ENCODE measurements around the gene ESPL1.
"Not testable (repeated sequence)": the region's sequence is repeated elsewhere in the genome, so short reads cannot be mapped to it uniquely, and the experiment has no call there.

Gene ESPL1

DNA sequence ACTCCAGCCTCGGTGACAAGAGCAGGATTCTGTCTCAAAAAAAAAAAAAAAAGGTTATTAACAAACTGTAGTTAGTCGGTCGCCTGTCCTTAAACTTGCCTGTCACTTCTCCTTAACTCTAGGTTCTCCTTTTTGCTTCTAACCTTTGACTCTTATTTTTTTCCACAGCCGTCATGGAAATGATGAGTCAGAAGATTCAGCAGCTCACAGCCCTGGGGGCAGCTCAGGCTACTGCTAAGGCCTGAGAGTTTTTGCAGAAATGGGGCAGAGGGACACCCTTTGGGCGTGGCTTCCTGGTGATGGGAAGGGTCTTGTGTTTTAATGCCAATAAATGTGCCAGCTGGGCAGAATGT is 31.0 kb downstream of the ESPL1 start:
- DNase-seq (ENCODE audit: low read depth), result peak; percentile 93

DNA sequence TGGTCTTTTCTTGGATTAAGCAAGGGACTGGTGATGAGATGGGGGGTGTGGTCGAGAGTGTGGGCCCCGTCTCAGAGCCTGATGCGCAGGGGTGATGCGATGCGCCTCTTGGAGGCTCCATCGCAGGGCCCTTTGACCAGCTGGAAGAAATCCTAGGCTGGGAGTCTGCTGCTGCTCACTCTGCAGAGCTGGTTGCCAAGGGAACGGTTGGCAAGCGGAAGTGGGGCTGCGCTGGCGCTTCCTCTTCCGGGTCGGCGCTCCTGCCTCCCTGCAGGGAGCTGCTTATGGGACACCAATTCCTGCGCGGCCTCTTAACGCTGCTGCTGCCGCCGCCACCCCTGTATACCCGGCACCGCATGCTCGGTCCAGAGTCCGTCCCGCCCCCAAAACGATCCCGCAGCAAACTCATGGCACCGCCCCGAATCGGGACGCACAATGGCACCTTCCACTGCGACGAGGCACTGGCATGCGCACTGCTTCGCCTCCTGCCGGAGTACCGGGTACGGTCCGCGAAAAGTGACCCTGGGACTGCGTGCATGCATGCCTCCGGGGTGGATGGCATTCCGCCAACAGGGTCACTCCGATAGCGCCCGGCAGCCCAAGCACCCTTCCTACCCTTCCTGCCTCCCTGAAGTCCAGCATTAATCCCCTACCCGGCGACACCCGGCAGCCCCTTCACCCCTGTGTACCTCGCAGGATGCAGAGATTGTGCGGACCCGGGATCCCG is 31.5 kb downstream of the ESPL1 start, which contains the start of gene MYG1:
MYG1 (plus strand) TSS at position 242 of the 727 bp plus-strand sequence; CDS start at position 285, 43 bp downstream.
- peak; percentile 90 for DNase-seq (ENCODE audit: low read depth)

DNA sequence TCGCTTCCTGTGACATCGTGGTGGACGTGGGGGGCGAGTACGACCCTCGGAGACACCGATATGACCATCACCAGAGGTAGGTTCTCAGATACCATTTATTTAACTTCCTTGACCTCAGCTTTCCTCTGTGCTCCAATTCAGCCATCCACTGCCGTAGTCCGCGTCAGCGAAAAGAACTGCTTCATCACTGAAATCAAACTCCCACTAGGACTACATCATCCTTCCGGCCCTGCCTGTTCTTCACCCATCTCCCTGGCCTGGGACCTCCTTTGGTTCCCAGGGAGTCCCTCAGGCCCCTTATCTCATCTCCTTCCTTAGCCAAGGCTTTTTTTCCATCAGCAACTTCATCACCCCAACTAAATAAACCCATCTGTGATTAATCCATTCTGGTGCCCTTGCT is 32.1 kb downstream of the ESPL1 start:
- DNase-seq (ENCODE audit: low read depth), result peak; percentile 72

GRCh38 chr12:53302903-53303302 is 34.8 kb downstream of the ESPL1 start:
- no peak for DNase-seq (ENCODE audit: low read depth)

- no peak for DNase-seq (ENCODE audit: low read depth)
These were observed 38.7 kb downstream of the ESPL1 start for GRCh38 chr12:53306826-53307225.

DNA sequence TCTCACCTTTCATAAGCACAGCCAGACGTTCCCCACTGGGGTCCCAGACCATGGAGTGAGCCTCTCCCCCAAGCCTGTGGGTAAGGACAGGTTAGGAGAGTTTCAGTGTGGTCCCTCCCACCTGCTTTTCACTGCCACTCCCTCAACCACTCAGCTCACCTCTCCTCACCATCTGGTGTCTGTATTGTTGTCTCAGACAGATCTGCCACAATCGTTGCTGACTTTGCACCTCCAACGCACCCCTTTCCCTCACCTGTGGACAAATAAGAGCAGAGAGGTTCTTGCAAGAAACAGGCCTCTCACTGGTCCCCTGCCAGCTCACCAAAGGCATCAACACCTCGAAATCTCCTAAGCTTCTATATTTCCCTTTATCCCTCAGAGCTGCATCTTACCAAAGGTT is 40.2 kb downstream of the ESPL1 start:
- no peak for DNase-seq (ENCODE audit: low read depth)

- no peak for DNase-seq (ENCODE audit: low read depth)
These were observed 45.9 kb downstream of the ESPL1 start for GRCh38 chr12:53313996-53314395.

GRCh38 chr12:53320352-53321195 is 52.5 kb downstream of the ESPL1 start:
- DNase-seq (ENCODE audit: low read depth), result peak; percentile 50

GRCh38 chr12:53324113-53324778 is 56.1 kb downstream of the ESPL1 start:
- no peak for DNase-seq (ENCODE audit: low read depth)

DNA sequence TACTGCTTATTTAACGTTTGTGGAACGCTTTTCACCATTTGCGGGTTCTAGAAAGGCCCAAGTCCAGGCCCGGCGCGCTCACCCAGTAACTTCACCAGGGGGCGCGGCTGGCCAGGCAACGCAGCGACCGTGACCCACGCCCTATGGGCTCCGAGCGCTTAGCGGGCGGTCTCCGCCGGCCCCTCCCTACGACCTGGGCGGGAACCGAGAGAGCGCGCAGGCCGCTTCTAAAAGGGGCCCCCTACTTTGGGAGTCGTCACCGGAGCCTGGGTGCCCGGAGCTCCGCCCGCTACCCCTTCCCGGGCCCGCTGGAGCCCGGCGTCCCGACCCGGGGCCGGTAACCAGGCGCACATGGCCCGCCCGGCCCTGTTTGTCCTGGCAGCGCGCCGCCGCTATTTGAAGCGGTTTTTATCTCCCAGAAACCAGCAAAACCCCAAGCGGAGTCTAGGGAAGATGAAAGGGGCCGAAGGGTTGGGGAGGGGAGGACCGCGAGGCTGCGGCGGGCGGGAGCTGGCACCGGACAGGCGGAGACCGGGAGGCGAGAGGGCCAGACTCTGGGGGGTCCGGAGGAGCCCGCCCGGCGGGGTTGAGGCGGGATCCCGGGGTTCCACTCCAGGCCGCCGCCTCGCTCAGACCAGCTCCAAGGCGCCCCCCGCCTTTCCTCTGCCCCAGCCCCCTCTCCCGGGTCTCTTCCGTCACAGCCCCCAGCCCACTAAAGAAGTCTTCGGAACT is 56.8 kb downstream of the ESPL1 start:
- DNase-seq (ENCODE audit: low read depth), result peak; percentile 96

GRCh38 chr12:53325511-53326061 is 57.5 kb downstream of the ESPL1 start:
- DNase-seq (ENCODE audit: low read depth), result peak; percentile 37

DNA sequence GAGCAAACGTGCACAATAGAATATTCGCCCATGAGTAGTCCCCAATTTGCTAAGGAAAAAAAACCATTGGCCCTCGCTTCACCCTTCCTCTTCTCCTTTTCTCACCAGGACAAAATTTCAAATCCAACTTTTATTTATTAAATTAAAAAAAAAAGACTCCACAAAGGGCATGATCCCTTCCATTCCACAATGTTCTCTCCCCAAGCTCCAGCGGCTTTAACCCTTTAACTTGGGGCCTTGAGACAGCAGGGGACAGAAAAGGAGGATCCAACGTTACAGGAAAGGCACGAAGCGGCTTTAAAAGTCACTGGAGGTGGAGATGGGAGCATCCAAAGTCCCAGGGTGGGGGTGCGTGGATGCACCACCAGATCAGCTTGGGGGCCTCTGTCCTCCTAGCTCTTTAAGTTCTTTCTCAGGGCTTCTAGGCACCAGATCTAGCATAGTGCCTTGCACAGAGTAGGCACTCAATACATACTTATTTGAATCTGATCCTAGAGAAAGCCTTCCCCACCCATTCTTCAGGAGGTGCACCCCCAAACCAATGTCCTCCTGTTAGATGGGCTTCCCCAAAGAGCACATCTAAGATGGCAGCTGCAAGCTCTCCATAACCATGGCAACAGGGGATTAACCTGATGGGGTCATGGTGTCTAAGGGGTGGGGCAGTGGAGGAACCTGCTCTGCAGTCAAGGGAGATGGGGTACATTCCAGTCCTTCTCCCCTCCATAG is 58.5 kb downstream of the ESPL1 start:
- DNase-seq (ENCODE audit: low read depth), result no peak

GRCh38 chr12:53327435-53328042 is 59.4 kb downstream of the ESPL1 start:
- peak; percentile 56 for DNase-seq (ENCODE audit: low read depth)

DNA sequence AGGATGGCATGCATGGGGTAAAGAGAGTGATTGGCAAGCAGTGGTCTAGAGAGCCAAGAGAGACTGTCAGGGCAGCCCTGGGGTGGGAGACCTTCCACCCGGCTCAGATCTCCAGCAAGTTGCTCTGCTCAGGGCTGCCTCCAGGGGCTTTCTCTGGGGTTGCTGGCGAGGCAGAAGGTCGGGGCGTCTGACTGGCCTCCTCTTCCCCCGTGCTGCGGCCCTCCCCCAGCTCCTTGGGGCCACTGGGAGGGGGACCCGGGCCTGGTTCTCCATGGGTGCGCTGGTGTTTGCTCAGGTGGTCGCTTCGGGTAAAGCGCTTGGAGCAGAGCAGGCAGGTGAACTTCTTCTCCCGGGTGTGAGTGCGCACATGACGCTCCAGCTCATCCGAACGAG is 59.9 kb downstream of the ESPL1 start:
- DNase-seq (ENCODE audit: low read depth), result peak; percentile 30

DNA sequence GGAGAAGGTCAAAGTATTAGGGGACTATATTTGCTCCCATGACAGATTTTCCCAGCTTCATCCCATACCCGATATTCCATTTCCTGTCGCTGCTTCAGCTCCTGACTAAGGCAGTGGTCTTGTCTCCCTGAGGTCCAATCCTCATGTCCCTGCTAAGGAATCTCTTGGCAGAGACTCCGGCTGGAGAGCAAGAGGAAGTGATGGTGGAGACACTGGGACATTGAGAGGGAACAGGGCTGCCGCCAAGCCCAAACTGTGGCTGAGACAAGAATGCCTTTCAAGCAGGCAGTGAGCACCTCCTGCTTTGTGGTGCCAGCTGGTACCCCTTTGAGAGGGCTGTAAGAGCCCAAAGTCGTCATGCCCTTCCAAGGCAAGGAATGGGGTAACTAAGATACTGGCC is 62.6 kb downstream of the ESPL1 start:
- no peak for DNase-seq (ENCODE audit: low read depth)

DNA sequence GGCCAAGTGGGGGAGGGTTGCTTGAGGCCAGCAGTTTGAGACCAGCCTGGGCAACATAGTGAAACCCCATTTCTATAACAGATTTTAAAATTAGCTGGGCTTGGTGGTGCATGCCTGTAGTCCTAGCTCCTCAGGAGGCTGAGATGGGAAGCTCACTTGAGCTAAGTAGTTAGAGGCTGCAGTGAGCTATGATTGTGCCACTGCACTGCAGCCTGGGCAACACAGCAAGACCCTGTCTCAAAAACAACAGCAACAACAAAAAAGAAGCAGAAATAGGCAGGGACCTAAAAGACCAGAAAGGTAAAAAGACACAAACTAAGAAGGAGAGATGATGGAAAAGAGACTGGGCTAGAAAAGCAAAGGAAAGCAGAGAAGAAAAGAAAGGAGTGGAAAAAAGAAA is 64.2 kb downstream of the ESPL1 start:
- DNase-seq (ENCODE audit: low read depth), result not testable (repeated sequence)

DNA sequence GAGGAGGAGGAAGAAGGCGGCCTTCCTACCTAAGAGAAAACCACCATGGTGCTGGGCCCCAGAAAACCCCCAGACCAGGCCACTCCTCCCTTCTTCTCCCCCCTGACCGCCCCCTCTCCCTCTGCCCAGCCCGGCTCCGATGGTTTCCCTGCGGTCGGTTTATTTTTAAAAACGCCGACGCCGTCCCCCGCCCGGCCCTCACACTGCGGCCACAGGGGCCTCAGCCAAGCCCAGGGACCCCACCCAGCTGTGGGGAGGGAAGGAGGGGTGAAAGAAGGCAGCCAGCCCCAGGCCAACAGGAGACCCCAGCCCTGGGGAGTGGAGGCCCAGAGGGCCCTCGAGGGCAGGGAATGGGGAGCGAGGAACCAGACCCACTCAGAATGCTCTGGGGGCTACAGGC is 64.6 kb downstream of the ESPL1 start:
- DNase-seq (ENCODE audit: low read depth), result no peak

DNA sequence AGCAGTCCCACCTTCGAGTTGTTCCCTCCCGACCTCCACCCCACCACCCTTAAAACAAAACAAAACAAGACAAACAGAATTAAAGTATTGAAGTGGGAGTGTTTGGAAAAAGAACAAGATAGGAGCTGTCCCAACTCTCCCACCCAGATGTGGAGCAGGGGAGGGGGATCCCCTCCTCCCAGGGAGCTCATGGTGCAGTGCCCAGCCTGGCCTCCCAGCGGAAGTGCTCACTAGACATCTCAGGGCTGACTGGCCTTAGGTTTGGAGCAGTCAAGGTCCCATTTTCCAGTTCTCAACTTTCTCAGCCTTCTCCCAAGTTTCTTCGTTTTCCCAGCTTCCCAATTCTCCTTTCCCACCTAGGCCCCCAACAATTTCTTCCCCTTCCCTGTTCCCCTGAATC is 65.2 kb downstream of the ESPL1 start:
- DNase-seq (ENCODE audit: low read depth), result no peak

GRCh38 chr12:53333845-53334244 is 65.7 kb downstream of the ESPL1 start:
- no peak for DNase-seq (ENCODE audit: low read depth)

GRCh38 chr12:53334822-53335221 is 66.7 kb downstream of the ESPL1 start:
- DNase-seq (ENCODE audit: low read depth), result no peak

Measured in ELR (cell line).